Skeletal muscle satellite cell (primary cell): Measurements from ENCODE around the gene VCL.
"Not testable (repeated sequence)": the region's sequence is repeated elsewhere in the genome, so short reads cannot be mapped to it uniquely, and the experiment has no call there.

ENCODE experiments used
- H3K27me3 ChIP-seq: 2 replicates; pipeline ENCODE4 v1.7.0; 2013; ENCODE audit warnings: low read length; ENCODE audit not compliant: control insufficient read depth, insufficient read depth
- H3K36me3 ChIP-seq: 2 replicates; pipeline ENCODE4 v1.7.0; 2013; ENCODE audit warnings: mild to moderate bottlenecking, control low read depth, low read length; ENCODE audit not compliant: insufficient read depth
- H3K4me1 ChIP-seq: 2 replicates; pipeline ENCODE4 v1.7.0; 2013; ENCODE audit warnings: low read length; ENCODE audit not compliant: control insufficient read depth, insufficient read depth
- H3K4me2 ChIP-seq: 2 replicates; pipeline ENCODE4 v1.7.0; 2013; ENCODE audit warnings: mild to moderate bottlenecking, low read length
- H3K4me3 ChIP-seq: 2 replicates; pipeline ENCODE4 v1.7.0; 2013; ENCODE audit warnings: low read length
- H3K9ac ChIP-seq: 2 replicates; pipeline ENCODE4 v1.7.0; 2013; ENCODE audit warnings: mild to moderate bottlenecking, low read depth, low read length, moderate library complexity
- H3K9me3 ChIP-seq: replicated peaks from 2 replicates; pipeline ENCODE4 v1.7.0; 2013; ENCODE audit warnings: mild to moderate bottlenecking, control low read depth, low read length

The VCL gene

DNA sequence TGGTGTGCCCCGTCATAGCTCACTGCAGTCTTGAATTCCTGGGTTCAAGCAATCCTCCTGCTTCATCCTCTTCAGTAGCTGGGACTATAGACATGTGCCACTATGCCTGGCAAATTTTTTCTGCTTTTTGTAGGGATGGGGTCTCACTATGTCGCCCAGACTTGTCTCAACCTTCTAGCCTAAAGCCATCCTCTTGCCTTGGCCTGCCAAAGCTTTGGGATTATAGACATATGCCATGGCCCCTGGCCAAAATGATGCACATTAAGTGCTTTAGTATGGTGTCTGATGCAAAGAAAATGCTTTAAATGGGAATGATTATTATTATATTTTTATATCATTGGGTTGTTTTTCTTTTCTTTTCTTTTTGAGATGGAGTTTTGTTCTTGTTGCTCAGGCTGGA, 33.2 kb upstream of the VCL start:
- Histone ChIP-seq H3K27me3 (no peaks in the 10 kb centered on the region), H3K4me3 (no peak overlapping the region), H3K4me2 (no peak overlapping the region), H3K4me1 (peaks cover 30% of the 10 kb centered on the region), H3K9ac (no peak overlapping the region), H3K36me3 (no peaks in the 10 kb centered on the region), H3K9me3 (no peaks in the 10 kb centered on the region)

DNA sequence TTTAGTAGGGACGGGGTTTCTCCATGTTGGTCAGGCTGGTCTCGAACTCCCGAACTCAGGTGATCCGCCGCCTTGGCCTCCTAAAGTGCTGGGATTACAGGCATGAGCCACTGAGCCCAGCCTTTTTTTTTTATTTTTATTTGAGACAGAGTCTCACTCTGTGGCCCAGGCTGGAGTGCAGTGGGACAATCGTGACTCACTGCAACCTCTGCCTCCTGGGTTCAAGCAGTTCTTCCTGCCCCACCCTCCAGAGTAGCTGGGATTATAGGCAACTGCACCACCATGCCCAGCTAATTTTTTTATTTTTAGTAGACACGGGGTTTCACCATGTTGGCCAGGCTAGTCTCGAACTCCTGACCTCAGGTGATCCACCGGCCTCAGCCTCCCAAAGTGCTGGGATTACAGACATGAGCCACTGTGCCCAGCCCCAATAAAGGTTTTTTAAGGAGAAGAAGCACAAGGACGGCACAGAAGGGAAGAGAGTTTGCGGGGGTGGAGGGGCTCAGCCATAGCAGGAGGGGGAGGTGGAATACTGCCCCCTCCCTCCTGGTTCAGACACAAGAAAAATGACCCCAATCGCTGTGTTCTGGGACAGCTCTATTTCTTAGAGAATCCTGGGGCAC, 32.5 kb upstream of the VCL start:
- Histone ChIP-seq H3K9ac (peak overlapping the region; percentile 62), H3K4me2 (peak overlapping the region; percentile 67), H3K4me3 (peak overlapping the region; percentile 42), H3K4me1 (peaks cover 24% of the 10 kb centered on the region)
- H3K9me3 ChIP-seq, H3K27me3 ChIP-seq, H3K36me3 ChIP-seq: not testable (repeated sequence)

DNA sequence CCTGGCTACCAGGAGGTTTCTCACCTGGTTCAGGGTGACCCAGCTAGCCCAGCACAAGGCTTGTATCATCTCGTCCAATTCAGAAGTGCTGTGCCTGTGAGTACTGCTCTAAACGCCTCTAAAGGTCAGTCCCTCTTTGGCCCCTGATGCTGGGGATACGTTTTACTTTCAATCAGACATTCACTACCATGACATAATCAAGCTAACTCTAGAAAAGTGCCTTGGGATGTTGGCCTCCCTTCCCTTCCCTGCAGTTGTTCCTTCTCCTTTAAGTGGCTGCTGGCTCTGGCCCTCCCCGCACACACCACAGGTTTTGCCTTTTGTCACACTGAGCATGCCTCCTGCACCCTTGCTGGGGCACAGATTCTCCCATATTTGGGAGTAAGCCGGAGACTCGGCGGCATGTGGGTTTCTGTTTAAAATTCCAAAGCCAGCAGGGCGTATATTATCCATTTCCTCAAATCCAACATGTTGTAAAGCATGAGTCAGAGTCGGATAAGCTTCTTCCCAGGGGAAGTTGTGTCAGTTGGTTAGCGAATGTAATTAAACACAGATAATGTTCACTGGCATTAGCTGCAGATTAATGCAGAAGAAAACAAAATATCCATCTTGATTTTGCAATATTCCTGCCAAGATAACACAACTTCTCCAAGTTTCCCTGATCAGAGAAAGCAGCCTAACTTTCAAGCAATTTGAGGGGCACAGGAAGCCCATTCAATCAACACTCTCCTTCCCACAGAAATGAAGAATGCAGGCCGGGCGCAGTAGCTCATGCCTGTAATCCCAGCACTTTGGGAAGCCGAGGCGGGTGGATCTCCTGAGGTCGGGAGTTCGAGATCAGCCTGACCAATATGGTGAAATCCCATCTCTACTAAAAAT, 31.8 kb upstream of the VCL start:
- Histone ChIP-seq H3K27me3 (no peaks in the 10 kb centered on the region), H3K36me3 (no peaks in the 10 kb centered on the region), H3K4me3 (peak overlapping the region; percentile 42), H3K9me3 (no peaks in the 10 kb centered on the region), H3K4me1 (peaks cover 23% of the 10 kb centered on the region), H3K9ac (peak overlapping the region; percentile 62), H3K4me2 (peak overlapping the region; percentile 67)

DNA sequence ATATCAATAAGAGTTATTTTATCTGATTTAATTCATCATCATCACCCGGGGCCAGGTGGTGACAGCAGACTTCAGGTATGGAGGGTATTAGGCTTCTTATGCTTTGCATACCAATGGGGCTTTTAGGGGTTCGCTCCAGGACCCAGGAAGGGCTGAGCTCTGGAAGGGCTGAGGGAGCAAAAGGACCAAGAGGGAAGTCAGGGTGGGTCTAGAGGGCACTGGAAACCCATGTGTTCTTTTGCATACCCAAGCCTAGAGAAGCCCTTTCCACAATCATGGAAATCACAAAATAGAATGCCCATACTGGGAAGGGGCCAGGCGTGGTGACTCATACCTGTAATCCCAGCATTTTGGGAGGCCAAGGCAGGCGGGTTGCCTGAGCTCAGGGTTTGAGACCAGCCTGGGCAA, 30.9 kb upstream of the VCL start:
- H3K4me1 ChIP-seq: peaks cover 23% of the 10 kb centered on the region
- no peaks in the 10 kb centered on the region for H3K27me3 ChIP-seq
- no peaks in the 10 kb centered on the region for H3K36me3 ChIP-seq

GRCh38 chr10:73967544-73967943, 30.4 kb upstream of the VCL start:
- Histone ChIP-seq H3K4me3 (no peak overlapping the region), H3K9ac (no peak overlapping the region), H3K4me1 (peaks cover 23% of the 10 kb centered on the region), H3K27me3 (no peaks in the 10 kb centered on the region), H3K4me2 (no peak overlapping the region), H3K9me3 (no peaks in the 10 kb centered on the region), H3K36me3 (no peaks in the 10 kb centered on the region)

More for the DNA sequence above, 30.9 kb upstream of the VCL start:
- Histone ChIP-seq H3K9ac (peak overlapping the region; percentile 9), H3K9me3 (no peaks in the 10 kb centered on the region), H3K4me2 (no peak overlapping the region), H3K4me3 (no peak overlapping the region)

DNA sequence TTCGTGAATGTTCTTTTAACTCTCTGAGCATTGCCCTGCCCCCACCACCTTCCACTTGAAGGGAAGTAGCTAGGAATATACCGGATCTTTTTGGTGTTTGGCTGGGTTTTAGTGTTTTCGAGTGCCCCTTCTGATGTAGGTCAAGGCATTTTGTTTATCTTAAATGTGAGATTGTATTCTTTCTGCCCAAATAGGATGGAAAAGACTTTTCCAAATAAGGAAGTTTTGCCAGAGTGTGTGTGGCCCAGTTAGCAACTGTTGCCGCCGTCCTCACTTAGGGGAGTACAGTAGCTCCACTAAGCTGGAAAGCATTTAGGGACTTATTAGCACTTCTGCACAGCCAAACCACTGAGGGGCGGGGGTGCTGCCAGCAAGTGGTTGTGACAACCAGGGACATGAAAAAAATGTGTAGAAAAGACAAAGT, 29.8 kb upstream of the VCL start:
- no peaks in the 10 kb centered on the region for H3K9me3 ChIP-seq
- H3K4me3 ChIP-seq: no peak overlapping the region
- no peaks in the 10 kb centered on the region for H3K36me3 ChIP-seq
- peaks cover 23% of the 10 kb centered on the region for H3K4me1 ChIP-seq
- no peaks in the 10 kb centered on the region for H3K27me3 ChIP-seq
- no peak overlapping the region for H3K9ac ChIP-seq
- no peak overlapping the region for H3K4me2 ChIP-seq

- Histone ChIP-seq H3K27me3 (no peaks in the 10 kb centered on the region), H3K9me3 (no peaks in the 10 kb centered on the region), H3K36me3 (no peaks in the 10 kb centered on the region), H3K4me1 (peaks cover 23% of the 10 kb centered on the region), H3K4me2 (no peak overlapping the region), H3K9ac (no peak overlapping the region), H3K4me3 (no peak overlapping the region)
These were observed 28.6 kb upstream of the VCL start for GRCh38 chr10:73969224-73969841.

DNA sequence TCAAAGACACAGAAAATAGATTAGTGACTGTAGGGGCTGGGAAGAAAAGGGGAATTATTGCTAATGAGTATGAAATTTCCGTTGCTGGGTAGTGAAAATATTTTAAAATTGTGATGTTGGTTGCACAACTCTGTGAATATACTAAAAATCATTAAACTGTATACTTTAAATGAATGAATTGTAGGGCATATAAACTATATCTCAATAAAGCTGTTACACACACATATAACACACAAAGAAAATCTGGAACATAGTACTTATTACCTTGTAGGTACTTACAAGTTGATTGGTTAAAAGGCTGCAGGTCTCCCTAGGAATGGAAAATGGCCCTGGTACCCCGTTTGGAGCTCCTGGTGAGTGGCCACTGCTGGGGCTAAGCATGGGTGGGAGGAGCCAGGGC, 27.1 kb upstream of the VCL start:
- Histone ChIP-seq H3K4me3 (no peak overlapping the region), H3K9me3 (no peaks in the 10 kb centered on the region), H3K4me1 (peaks cover 14% of the 10 kb centered on the region), H3K36me3 (no peaks in the 10 kb centered on the region), H3K4me2 (no peak overlapping the region), H3K27me3 (no peaks in the 10 kb centered on the region), H3K9ac (no peak overlapping the region)

DNA sequence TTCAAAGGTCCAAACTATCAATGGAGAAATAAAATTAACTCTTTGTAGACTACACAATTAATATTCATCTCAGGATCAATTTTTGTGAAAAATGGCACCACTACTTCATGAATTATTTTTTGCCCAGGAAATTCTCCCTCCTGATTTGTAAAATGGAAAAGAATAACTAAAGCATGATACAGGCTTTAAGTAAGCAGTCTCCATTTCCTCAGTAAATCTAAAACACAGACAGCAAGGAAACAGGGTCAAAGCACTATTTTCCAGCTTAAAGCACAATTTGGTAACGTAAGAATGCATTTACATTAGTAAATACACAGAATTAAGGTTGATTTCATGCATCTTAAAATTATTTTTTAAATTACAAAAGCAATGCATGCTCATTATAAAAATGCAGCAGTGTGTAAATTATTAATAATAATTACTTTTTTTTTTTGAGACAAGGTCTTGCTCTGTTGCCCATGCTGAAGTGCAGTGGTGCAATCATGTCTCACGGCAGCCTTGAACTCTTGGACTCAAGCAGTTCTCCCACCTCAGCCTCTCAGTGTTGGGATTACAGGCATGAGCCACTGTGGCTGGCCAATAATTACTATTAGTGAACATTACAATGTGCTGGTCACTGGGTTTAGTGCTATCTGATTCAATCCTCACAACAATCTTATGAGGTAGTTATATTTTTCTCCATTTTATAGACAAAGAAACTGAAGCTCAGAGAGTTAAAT, 26.1 kb upstream of the VCL start:
- Histone ChIP-seq H3K9me3 (no peaks in the 10 kb centered on the region), H3K9ac (no peak overlapping the region), H3K4me3 (no peak overlapping the region), H3K36me3 (no peaks in the 10 kb centered on the region), H3K27me3 (no peaks in the 10 kb centered on the region), H3K4me1 (peaks cover 5% of the 10 kb centered on the region), H3K4me2 (no peak overlapping the region)

DNA sequence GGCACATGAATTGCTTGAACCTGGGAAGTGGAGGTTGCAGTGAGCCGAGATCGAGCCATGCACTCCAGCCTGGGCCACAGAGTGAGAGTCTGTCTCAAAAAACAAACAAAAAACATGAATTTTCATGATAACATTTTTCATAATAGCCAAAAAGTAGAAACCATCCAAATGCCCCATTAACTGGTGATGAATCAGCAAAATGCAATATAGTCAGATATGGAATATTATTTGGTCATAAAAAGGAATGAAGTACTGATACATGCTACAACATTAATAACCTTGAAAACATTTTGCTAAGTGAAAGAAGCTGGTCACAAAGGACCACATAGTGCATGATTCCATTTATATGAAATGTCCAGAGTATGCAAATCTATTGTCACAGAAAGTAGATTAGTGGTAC, 24.5 kb upstream of the VCL start:
- Histone ChIP-seq H3K4me1 (peaks cover under 1% of the 10 kb centered on the region), H3K27me3 (no peaks in the 10 kb centered on the region), H3K36me3 (no peaks in the 10 kb centered on the region), H3K4me3 (no peak overlapping the region), H3K9me3 (no peaks in the 10 kb centered on the region), H3K9ac (no peak overlapping the region), H3K4me2 (no peak overlapping the region)

DNA sequence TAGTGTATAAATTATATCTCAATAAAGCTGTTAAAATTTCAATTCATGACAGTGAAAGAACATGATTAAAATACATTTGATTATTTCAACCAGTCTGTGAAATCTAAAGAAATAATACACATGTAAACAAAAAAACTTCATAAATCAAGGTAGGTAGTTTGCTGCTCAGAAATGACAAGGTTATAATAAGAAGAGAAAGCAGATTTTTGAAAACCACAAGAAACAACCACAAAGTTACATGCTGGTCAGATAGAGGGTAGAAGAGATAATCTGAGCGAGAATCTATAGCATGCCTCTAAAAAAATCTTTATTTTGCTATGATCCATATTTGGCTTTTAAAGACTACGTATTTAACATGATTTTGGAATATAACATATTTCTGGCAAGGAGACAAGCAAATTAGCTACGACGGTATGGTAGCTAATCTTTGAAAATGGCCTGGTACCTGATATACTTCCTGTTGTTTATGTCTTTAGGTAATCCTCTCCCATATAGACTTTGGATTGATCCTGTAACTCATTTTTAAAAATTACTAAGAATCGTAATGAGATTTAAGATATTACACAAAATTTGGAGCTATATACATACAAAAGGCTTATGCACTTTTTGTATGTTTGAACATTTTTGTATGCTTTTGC, 23.5 kb upstream of the VCL start:
- Histone ChIP-seq H3K9ac (no peak overlapping the region), H3K9me3 (no peaks in the 10 kb centered on the region), H3K36me3 (no peaks in the 10 kb centered on the region), H3K4me1 (no peaks in the 10 kb centered on the region), H3K4me3 (no peak overlapping the region), H3K4me2 (no peak overlapping the region), H3K27me3 (no peaks in the 10 kb centered on the region)
